Gastroesophageal sphincter (tissue), 4 donors: ENCODE data around the gene S1PR3. TPM values are rescaled to one million over a fixed set of nuclear protein-coding genes. Genes with fewer than 3 reads are reported as not detected.

Experiments used
- ATAC-seq: fragments of 150-250 bp; one replicate; pipeline ENCODE4 v1.9.1; 2016; ENCODE audit warnings: mild to moderate bottlenecking, moderate library complexity
- H3K27ac ChIP-seq, 4 donors: fragments of 200-600 bp; sonication (generic) in 3 of 4; 1 replicate in 3 of 4; 2 replicates in 1 of 4; pipeline ENCODE4 v1.5.1; 2016 to 2019
- H3K27me3 ChIP-seq: fragments of 200-600 bp; sonication (generic); one replicate; pipeline ENCODE4 v1.5.1; 2019
- H3K36me3 ChIP-seq, 2 donors: fragments of 200-600 bp; sonication (generic); one replicate each; pipeline ENCODE4 v1.5.1; 2019; ENCODE audit warnings: control low read depth in 1 of 2
- H3K4me1 ChIP-seq, 3 donors: fragments of 200-600 bp; sonication (generic); 1 replicate in 2 of 3; 2 replicates in 1 of 3; pipeline ENCODE4 v1.5.1; 2016 to 2019; ENCODE audit warnings: control low read depth in 2 of 3
- H3K4me3 ChIP-seq, 2 donors: fragments of 200-600 bp; sonication (generic); one replicate each; pipeline ENCODE4 v1.5.1; 2019; ENCODE audit warnings: mild to moderate bottlenecking in 1 of 2, moderate library complexity in 1 of 2
- H3K9me3 ChIP-seq, 3 donors: fragments of 200-600 bp; sonication (generic); one replicate each; pipeline ENCODE4 v1.5.1; 2017 to 2019; ENCODE audit warnings: control low read depth in 2 of 3
- EP300 ChIP-seq: sonication (generic); formaldehyde crosslinking; IDR thresholded peaks from one replicate; pipeline ENCODE4 v1.6.1; 2017; ENCODE audit warnings: antibody characterized with exemption, mild to moderate bottlenecking
- POLR2A ChIP-seq, 2 donors: fragments of 450-650 bp; IDR thresholded peaks; one replicate each; pipeline ENCODE4 v1.6.1; 2017; ENCODE audit warnings: antibody characterized with exemption in 2 of 2, mild to moderate bottlenecking in 2 of 2, moderate library complexity in 1 of 2
- POLR2AphosphoS5 ChIP-seq: sonication (generic); formaldehyde crosslinking; IDR thresholded peaks from one replicate; pipeline ENCODE4 v1.6.1; 2017; ENCODE audit warnings: antibody characterized with exemption
- WGBS, 2 donors: methylation state at CpG; one replicate each; pipeline ENCODE4 v1.1.5; 2018; ENCODE audit warnings: low coverage in 1 of 2; 5-methylcytosine and 5-hydroxymethylcytosine counted together
- total RNA-seq, 4 donors: library from RNA; depleted of rRNA; stranded (reverse); fragments of >200 nt; gene quantifications; one replicate each; pipeline ENCODE4 v1.1.0, GENCODE V29; 2016
- TF ChIP-seq, protein P1 (sequence below), 4 experiments: fragments of 200-600 bp in 2 of 4; fragments of 450-650 bp in 2 of 4; sonication (generic) in 1 of 4; IDR thresholded peaks; one replicate each; pipeline ENCODE4 v1.5.1; 2017 to 2019; ENCODE audit warnings: antibody characterized with exemption in 4 of 4, mild to moderate bottlenecking in 2 of 4, moderate library complexity in 2 of 4

Gene S1PR3
- total RNA-seq, 4 donors from 2014 or later: 77.9 to 351 (median 167) TPM

DNA sequence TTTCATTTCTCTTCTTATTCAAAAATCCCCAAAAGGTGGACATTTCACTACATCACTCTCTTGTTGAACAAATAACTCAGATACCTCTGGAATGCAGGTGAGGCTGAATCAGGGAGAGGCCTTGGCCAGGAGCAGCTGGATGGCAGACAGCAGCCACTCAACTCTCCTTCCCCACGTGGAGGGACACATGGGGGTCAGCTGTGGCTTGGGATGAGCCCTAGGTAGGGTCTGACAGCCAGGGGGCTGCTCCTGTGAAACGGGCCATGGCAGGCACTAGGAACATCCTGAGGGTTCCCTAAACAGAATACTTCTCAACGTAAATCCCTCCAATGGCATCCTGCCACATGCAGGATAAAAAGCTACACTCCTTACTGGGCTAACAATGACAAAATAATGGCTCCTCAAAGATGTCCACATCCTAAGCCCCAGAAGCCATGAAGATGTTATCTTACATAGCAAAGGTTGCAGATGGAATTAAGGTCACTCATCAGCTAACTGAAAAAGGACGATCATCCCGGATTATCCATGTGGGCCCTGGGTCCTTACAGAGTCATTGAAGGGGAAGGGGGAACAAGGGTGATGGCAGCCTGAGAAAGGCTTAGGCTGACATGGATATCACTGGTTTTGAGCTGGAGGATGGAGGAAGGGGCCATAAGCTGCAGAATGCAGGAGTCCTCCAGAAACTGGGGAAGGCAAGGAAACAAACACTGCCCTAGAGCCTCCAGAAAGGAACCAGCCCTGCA lies 31.4 kb upstream of the S1PR3 start:
- TF ChIP-seq POLR2A (IDR thresholded peaks at IDR 0.05): no peak
- TF ChIP-seq EP300: no peak
- TF ChIP-seq POLR2AphosphoS5: no peak
- TF ChIP-seq, protein P1, sequence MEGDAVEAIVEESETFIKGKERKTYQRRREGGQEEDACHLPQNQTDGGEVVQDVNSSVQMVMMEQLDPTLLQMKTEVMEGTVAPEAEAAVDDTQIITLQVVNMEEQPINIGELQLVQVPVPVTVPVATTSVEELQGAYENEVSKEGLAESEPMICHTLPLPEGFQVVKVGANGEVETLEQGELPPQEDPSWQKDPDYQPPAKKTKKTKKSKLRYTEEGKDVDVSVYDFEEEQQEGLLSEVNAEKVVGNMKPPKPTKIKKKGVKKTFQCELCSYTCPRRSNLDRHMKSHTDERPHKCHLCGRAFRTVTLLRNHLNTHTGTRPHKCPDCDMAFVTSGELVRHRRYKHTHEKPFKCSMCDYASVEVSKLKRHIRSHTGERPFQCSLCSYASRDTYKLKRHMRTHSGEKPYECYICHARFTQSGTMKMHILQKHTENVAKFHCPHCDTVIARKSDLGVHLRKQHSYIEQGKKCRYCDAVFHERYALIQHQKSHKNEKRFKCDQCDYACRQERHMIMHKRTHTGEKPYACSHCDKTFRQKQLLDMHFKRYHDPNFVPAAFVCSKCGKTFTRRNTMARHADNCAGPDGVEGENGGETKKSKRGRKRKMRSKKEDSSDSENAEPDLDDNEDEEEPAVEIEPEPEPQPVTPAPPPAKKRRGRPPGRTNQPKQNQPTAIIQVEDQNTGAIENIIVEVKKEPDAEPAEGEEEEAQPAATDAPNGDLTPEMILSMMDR (IDR thresholded peaks at IDR 0.05): no peak
- 73 to 83% methylated on average over 2 to 3 of the region's 5 CpGs for WGBS, 2 donors
- no peaks in the 10 kb centered on the region for H3K27me3 ChIP-seq
- H3K36me3 ChIP-seq: no peaks in the 10 kb centered on the region
- H3K9me3 ChIP-seq: no peaks in the 10 kb centered on the region
- no peak overlapping the region for H3K27ac ChIP-seq
- no peaks in the 10 kb centered on the region for H3K4me1 ChIP-seq
- H3K4me3 ChIP-seq: no peak overlapping the region
- ATAC-seq: no peak

DNA sequence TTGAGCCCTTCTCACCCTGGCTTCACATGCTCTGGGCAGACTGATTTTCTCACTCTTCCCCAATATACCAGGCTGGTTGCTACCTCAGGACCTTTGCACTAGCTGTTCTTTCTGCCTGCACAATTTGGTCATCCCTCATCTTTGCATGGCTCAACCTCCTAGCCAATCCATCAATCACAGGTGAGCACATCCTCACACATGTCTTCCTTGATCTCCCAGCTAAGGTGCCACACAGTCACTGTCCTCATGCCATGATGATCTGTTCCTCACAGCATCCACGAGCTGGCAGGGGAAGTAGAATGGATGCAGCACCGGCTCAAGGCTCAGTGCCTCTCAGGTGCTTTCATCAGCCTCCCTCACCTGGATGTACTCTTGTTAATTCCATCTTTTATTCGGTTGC lies 30.6 kb upstream of the S1PR3 start:
- H3K27ac ChIP-seq: no peak overlapping the region
- no peaks in the 10 kb centered on the region for H3K9me3 ChIP-seq
- H3K36me3 ChIP-seq: no peaks in the 10 kb centered on the region
- no peaks in the 10 kb centered on the region for H3K4me1 ChIP-seq
- H3K4me3 ChIP-seq: no peak overlapping the region
- no peak for TF ChIP-seq POLR2A (IDR thresholded peaks at IDR 0.05)
- no peak for TF ChIP-seq EP300
- TF ChIP-seq POLR2AphosphoS5: no peak
- TF ChIP-seq, protein P1 (IDR thresholded peaks at IDR 0.05): no peak
- ATAC-seq: no peak
- H3K27me3 ChIP-seq: no peaks in the 10 kb centered on the region
- 97% methylated on average over 3 of the region's 3 CpGs; no CpG with 5 or more reads in 1 of the 2 donors for WGBS, 2 donors

DNA sequence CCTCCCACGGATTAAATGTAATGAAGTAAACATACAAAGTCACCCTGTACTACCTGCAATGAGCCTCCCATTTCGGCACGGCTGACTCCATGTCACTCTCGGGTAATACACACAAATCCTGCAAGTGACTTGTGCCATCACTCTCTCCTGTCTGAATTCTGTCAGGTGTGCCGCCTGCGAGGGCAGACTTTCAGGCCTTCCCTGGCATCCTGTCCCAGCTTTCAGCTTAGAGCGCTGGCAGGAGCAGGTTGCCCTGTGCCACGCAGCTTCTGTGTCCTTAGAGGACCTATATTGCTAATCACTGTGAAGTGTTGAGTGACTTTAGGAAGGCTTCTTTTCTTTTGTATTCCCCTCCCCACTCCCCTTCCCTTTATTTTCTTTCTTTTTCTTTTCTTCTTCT lies 25.8 kb upstream of the S1PR3 start:
- no peak for ATAC-seq
- H3K4me3 ChIP-seq: no peak overlapping the region

DNA sequence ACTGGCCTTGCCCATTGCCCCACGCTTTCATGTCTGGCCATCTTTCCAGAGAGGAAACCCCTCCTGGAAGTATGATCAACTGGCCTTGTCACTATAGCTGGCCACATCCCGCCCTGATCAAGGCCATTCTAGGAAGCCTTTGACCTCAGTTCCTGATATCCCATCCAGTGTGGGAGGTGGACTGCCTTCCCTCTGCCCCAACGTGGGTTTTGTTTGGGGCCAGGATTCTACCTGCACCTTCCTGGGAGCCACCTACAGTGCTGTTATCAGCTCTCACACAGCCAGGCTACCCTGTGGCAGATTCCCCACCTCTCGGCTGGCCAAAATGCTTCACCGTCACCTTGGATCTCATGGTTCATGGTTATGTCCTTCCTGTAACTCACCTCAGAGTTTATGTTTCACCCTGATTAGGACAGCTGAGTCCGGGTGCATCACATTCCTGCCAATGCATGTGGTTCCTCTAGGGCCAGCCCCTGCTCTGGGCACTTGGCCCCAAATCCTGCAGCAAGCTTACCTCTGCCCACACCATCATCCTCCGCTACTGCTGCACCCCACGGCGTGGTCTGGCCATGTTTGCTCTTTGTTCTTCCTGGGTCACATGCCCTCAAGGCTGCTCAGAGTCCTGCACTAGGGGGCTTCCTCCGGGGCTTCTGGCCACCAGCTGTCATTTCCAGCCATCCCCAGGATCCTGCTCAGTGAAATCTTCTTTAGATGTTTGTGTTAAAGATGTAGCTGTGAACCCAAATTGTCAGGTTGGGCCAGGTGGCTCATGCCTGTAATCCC lies 24.2 kb upstream of the S1PR3 start:
- 77 to 100% methylated on average over 4 to 5 of the region's 10 CpGs for WGBS, 2 donors
- H3K9me3 ChIP-seq: no peaks in the 10 kb centered on the region
- no peaks in the 10 kb centered on the region for H3K27me3 ChIP-seq
- H3K4me3 ChIP-seq: no peak overlapping the region
- no peaks in the 10 kb centered on the region for H3K4me1 ChIP-seq
- H3K27ac ChIP-seq: no peak overlapping the region
- no peaks in the 10 kb centered on the region for H3K36me3 ChIP-seq
- no peak for ATAC-seq
- TF ChIP-seq, protein P1 (IDR thresholded peaks at IDR 0.05): no peak
- TF ChIP-seq POLR2A (IDR thresholded peaks at IDR 0.05): no peak
- no peak for TF ChIP-seq EP300
- TF ChIP-seq POLR2AphosphoS5: no peak

More for the DNA sequence above, 25.8 kb upstream of the S1PR3 start:
- no peaks in the 10 kb centered on the region for H3K36me3 ChIP-seq
- no peaks in the 10 kb centered on the region for H3K9me3 ChIP-seq
- no peak overlapping the region for H3K27ac ChIP-seq
- no peaks in the 10 kb centered on the region for H3K27me3 ChIP-seq
- WGBS, 2 donors: 84% methylated on average over 5 to 8 of the region's 8 CpGs
- TF ChIP-seq POLR2A (IDR thresholded peaks at IDR 0.05) (no peak), EP300 (no peak), POLR2AphosphoS5 (no peak)
- TF ChIP-seq, protein P1 (IDR thresholded peaks at IDR 0.05): no peak
- H3K4me1 ChIP-seq: no peaks in the 10 kb centered on the region
